GM12878 (cell line): ENCODE data around the gene RAD51AP1.

Source experiments
- BCLAF1 ChIP-seq: fragments of 450-650 bp; IDR thresholded peaks from 2 replicates; pipeline ENCODE4 v1.6.1; 2017; ENCODE audit warnings: antibody characterized with exemption, mild to moderate bottlenecking, moderate library complexity
- CBFB ChIP-seq: IDR thresholded peaks from 2 replicates; pipeline ENCODE4 v1.6.1; 2016; ENCODE audit warnings: antibody characterized with exemption, low read depth
- CTCF ChIP-seq, 3 experiments: IDR thresholded peaks in 2 of 3; conservative IDR thresholded peaks in 1 of 3; 2 replicates each; pipeline ENCODE4 v1.5.1; 2011; ENCODE audit warnings: low read depth in 3 of 3, low read length in 3 of 3, mild to moderate bottlenecking in 3 of 3, control low read depth in 2 of 3, moderate library complexity in 2 of 3, inconsistent platforms in 1 of 3, mixed read lengths in 1 of 3; ENCODE audit not compliant: control insufficient read depth in 2 of 3, insufficient read depth in 1 of 3; ENCODE audit errors: extremely low read depth in 1 of 3
- EP300 ChIP-seq, 2 experiments: fragments of 150-350 bp in 1 of 2; IDR thresholded peaks; 2 replicates each; pipeline ENCODE4 v1.6.1; 2011 to 2012; ENCODE audit warnings: low read depth in 2 of 2, low read length in 2 of 2, borderline replicate concordance in 1 of 2, improper control_type of control experiment in 1 of 2, inconsistent platforms in 1 of 2; ENCODE audit not compliant: control insufficient read depth in 1 of 2
- JUNB ChIP-seq: IDR thresholded peaks from 2 replicates; pipeline ENCODE4 v1.6.1; 2016; ENCODE audit warnings: antibody characterized with exemption, mild to moderate bottlenecking
- KDM1A ChIP-seq: fragments of 200-600 bp; sonication (generic); IDR thresholded peaks from 2 replicates; pipeline ENCODE4 v1.6.1; 2016; ENCODE audit warnings: borderline replicate concordance
- POLR2AphosphoS2 ChIP-seq: IDR thresholded peaks from 2 replicates; pipeline ENCODE4 v1.6.1; 2011; ENCODE audit warnings: low read depth, mild to moderate bottlenecking, low read length, improper control_type of control experiment, moderate library complexity
- RB1 ChIP-seq: fragments of 450-650 bp; formaldehyde crosslinking; IDR thresholded peaks from 2 replicates; pipeline ENCODE4 v1.6.1; 2017; ENCODE audit warnings: mild to moderate bottlenecking, borderline replicate concordance
- RFX5 ChIP-seq: IDR thresholded peaks from 2 replicates; pipeline ENCODE4 v1.6.1; 2011; ENCODE audit warnings: low read depth, low read length, improper control_type of control experiment
- SREBF1 ChIP-seq: IDR thresholded peaks from 2 replicates; pipeline ENCODE4 v1.6.1; 2012; ENCODE audit warnings: mild to moderate bottlenecking, low read length
- ZBED1 ChIP-seq: IDR thresholded peaks from 2 replicates; pipeline ENCODE4 v1.6.1; 2016; ENCODE audit warnings: borderline replicate concordance

GRCh38 chr12:4591180-4591687 is 52.5 kb downstream of the RAD51AP1 start:
- no peak for TF ChIP-seq BCLAF1
- no peak for TF ChIP-seq JUNB
- TF ChIP-seq CTCF (IDR thresholded peaks at IDR 0.05 in 2 of 3, conservative IDR thresholded peaks at IDR 0.05 in 1 of 3; ENCODE audit: control insufficient read depth in 2 of 3, extremely low read depth in 1 of 3, insufficient read depth in 1 of 3, low read depth in 3 of 3, low read length in 3 of 3): no peak
- no peak for TF ChIP-seq KDM1A
- TF ChIP-seq SREBF1: no peak
- no peak for TF ChIP-seq CBFB
- TF ChIP-seq ZBED1: no peak
- no peak for TF ChIP-seq RFX5
- no peak for TF ChIP-seq POLR2AphosphoS2
- TF ChIP-seq RB1: no peak
- no peak for TF ChIP-seq EP300 (IDR thresholded peaks at IDR 0.05; ENCODE audit: borderline replicate concordance in 1 of 2, control insufficient read depth in 1 of 2, low read depth in 2 of 2, low read length in 2 of 2)
